HEK293T (cell line): Measurements from ENCODE around the gene CNST.

Experiments
- CTCF ChIA-PET: fragments of 350-600 bp; formaldehyde crosslinking; extraction: SDS; loops from one replicate; lab custom pipeline; 2021; ENCODE audit warnings: antibody characterized with exemption, inconsistent platforms; lab: Yijun Ruan, JAX
- POLR2A ChIA-PET: fragments of 350-600 bp; formaldehyde crosslinking; extraction: SDS; loops from one replicate; lab custom pipeline; 2020; ENCODE audit warnings: antibody characterized with exemption, inconsistent platforms; lab: Yijun Ruan, JAX
- DNase-seq: peaks from one replicate; pipeline ENCODE4 v3.0.0; 2012; ENCODE audit warnings: mixed read lengths; ENCODE audit errors: extremely low spot score
- ARNT ChIP-seq: fragments of 450-650 bp; IDR thresholded peaks from 2 replicates; pipeline ENCODE4 v1.6.1; 2017; ENCODE audit warnings: mild to moderate bottlenecking
- BHLHE40 ChIP-seq: fragments of 450-650 bp; IDR thresholded peaks from 2 replicates; pipeline ENCODE4 v1.6.1; 2016; ENCODE audit warnings: mild to moderate bottlenecking, moderate library complexity, borderline replicate concordance
- CTBP1 ChIP-seq: fragments of 450-650 bp; IDR thresholded peaks from 2 replicates; pipeline ENCODE4 v1.6.1; 2016; ENCODE audit warnings: borderline replicate concordance
- ELF4 ChIP-seq: fragments of 450-650 bp; IDR thresholded peaks from 2 replicates; pipeline ENCODE4 v1.6.1; 2017; ENCODE audit warnings: antibody characterized with exemption
- FOXA1 ChIP-seq: fragments of 450-650 bp; IDR thresholded peaks from 2 replicates; pipeline ENCODE4 v1.6.1; 2016; ENCODE audit warnings: mild to moderate bottlenecking
- FOXK2 ChIP-seq: fragments of 450-650 bp; IDR thresholded peaks from 2 replicates; pipeline ENCODE4 v1.6.1; 2016; ENCODE audit warnings: mild to moderate bottlenecking
- FOXM1 ChIP-seq: fragments of 450-650 bp; IDR thresholded peaks from 2 replicates; pipeline ENCODE4 v1.6.1; 2017; ENCODE audit warnings: mild to moderate bottlenecking, borderline replicate concordance
- HDGF ChIP-seq: fragments of 450-650 bp; IDR thresholded peaks from 2 replicates; pipeline ENCODE4 v1.6.1; 2017; ENCODE audit warnings: antibody characterized with exemption, borderline replicate concordance
- L3MBTL2 ChIP-seq: fragments of 450-650 bp; conservative IDR thresholded peaks from 2 replicates; pipeline ENCODE4 v1.6.1; 2016; ENCODE audit warnings: mild to moderate bottlenecking
- LEF1 ChIP-seq: fragments of 450-650 bp; IDR thresholded peaks from 2 replicates; pipeline ENCODE4 v1.6.1; 2017; ENCODE audit warnings: mild to moderate bottlenecking, borderline replicate concordance
- NFRKB ChIP-seq: fragments of 450-650 bp; IDR thresholded peaks from 2 replicates; pipeline ENCODE4 v1.6.1; 2016; ENCODE audit warnings: mild to moderate bottlenecking, moderate library complexity
- SP1 ChIP-seq: fragments of 450-650 bp; IDR thresholded peaks from 2 replicates; pipeline ENCODE4 v1.6.1; 2017
- SUZ12 ChIP-seq: fragments of 450-650 bp; IDR thresholded peaks from 2 replicates; pipeline ENCODE4 v1.6.1; 2016; ENCODE audit warnings: mild to moderate bottlenecking
- TARDBP ChIP-seq: fragments of 450-650 bp; IDR thresholded peaks from 2 replicates; pipeline ENCODE4 v1.6.1; 2016
- ZNF384 ChIP-seq: fragments of 450-650 bp; IDR thresholded peaks from 2 replicates; pipeline ENCODE4 v1.6.1; 2016
- TF ChIP-seq, protein P1 (sequence below): fragments of 450-650 bp; IDR thresholded peaks from 2 replicates; pipeline ENCODE4 v1.6.1; 2016

The CNST gene

DNA sequence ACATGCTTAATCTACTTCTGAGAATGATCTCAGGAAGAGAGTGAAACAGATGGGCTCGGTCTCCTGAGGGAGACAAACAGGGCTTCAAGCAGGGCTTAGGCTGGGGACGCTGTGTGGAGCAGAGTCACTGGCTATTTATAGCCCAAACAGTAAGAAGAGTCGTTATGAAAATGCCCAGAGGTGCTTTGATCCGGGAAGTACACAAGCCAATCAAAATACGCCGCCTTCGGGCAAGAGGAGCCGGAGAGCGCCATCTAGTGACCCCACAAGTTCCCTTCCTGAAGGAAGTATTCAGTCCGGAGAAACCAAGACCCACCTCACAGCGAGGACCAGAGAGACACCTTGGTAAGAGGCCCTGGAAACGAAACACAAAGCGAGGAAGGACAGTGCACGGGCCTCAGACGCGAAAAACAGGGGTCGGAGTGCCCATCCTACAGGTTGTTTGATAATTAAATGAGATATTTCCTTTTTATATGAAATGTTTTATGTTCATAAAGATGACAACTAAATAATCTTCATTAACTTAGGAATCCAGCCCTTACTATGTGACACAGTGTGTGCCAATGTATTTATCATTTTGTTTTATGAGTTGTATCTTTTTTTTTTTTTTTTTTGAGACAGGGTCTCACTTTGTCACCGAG, 133.0 kb downstream of the CNST start:
- peak; percentile 76 for DNase-seq
- TF ChIP-seq, protein P1, sequence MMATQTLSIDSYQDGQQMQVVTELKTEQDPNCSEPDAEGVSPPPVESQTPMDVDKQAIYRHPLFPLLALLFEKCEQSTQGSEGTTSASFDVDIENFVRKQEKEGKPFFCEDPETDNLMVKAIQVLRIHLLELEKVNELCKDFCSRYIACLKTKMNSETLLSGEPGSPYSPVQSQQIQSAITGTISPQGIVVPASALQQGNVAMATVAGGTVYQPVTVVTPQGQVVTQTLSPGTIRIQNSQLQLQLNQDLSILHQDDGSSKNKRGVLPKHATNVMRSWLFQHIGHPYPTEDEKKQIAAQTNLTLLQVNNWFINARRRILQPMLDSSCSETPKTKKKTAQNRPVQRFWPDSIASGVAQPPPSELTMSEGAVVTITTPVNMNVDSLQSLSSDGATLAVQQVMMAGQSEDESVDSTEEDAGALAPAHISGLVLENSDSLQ, result peak; percentile 73
- no peak for TF ChIP-seq NFRKB
- ChIA-PET CTCF (no interaction called here), POLR2A (no interaction called here)

DNA sequence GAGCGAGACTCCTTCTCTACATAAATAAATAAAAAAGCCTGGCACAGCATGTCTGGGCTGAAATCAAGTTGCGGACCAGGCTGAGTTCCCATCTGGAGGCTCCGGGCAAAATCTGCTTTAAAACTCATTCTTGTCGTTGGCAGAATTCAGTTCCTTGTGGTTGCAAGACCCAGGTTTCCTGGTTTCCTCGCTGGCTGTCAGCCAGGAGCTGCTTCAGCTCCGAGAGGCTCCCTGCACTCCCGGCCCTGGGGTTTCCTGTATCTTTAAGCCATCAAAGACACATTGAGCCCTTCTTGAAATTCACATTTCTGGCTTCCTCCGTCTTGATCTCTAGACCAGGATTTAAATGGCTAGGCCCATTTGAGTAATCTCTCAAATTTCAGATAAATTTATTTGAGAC, 137.3 kb downstream of the CNST start:
- ChIA-PET CTCF (no interaction called here), POLR2A (no interaction called here)
- TF ChIP-seq BHLHE40 (no peak), CTBP1 (no peak), FOXM1 (no peak), FOXK2 (no peak), LEF1 (no peak), ELF4 (no peak), FOXA1 (no peak), SUZ12 (no peak), NFRKB (no peak), HDGF (no peak), ZNF384 (no peak), SP1 (no peak)
- TF ChIP-seq, protein P1, result no peak
- DNase-seq, result no peak

DNA sequence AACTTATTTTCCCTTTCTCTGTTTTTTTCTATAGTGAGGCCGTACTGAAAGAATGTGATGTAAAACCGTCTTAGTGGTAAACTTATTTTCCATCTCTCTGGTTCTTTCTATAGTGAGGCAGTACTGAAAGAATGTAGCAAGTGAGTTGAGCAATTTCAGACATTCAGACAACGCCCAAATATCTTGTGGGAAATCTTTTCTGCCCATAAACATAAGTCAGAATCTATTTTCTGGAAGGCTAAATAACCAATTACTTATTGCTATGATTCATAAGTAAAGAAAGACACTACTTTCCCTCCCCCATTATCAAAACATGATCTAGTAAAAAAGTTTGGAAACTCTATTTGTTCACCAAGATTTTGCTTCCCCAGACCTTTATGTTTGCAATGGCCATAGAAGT, 139.1 kb downstream of the CNST start:
- CTCF ChIA-PET, result no interaction called here
- TF ChIP-seq CTBP1 (no peak), ZNF384 (no peak), FOXM1 (no peak), TARDBP (no peak), SUZ12 (no peak), SP1 (no peak), L3MBTL2 (no peak), FOXA1 (no peak), NFRKB (no peak), ELF4 (no peak), ARNT (no peak), LEF1 (no peak), HDGF (no peak), BHLHE40 (no peak), FOXK2 (no peak)
- TF ChIP-seq, protein P1, result no peak
- DNase-seq, result no peak
- POLR2A ChIA-PET, result no interaction called here

DNA sequence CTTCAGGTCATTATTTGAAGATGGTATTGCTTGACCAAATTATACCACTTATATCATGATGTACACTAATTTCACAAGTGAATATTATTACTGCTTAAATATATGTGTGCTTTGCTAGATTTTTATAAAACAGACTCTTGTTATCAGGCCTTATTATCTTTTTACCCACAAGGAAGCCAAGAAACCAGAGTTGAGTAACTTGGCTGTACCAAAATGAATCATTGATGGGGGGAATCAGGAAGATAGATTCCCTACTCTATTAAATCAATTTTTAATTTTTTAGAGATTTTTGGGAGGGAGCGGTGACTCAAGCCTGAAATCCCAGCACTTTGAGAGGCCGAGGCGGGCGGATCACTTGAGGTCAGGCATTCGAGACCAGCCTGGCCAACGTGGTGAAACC, 141.9 kb downstream of the CNST start:
- TF ChIP-seq CTBP1 (no peak), ELF4 (no peak)
- POLR2A ChIA-PET, result no interaction called here
- CTCF ChIA-PET, result no interaction called here
- DNase-seq, result no peak

DNA sequence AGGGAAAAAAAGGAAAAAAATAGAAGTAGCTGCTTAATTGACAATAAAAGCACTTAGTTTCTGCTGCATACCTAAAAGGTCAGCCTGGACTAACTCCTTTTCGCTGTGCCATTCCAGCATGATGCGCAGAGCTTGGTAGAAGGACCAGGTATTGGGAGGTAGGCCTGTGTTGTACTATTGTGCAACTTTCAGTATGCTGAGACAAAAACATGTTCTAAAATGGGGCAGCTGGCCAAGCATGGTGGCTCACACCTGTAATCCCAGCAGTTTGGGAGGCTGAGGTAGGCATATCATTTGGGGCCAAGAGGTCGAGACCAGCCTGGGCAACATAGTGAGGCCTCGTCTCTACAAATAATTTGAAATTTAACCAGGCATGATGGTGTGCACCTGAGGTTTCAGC, 142.9 kb downstream of the CNST start:
- no peak for DNase-seq
- TF ChIP-seq, protein P1, result no peak
- TF ChIP-seq NFRKB (no peak), LEF1 (no peak), FOXA1 (no peak), ZNF384 (no peak), CTBP1 (no peak), FOXM1 (no peak), TARDBP (no peak), ARNT (no peak), ELF4 (no peak), L3MBTL2 (no peak), SP1 (no peak), HDGF (no peak)
- ChIA-PET CTCF (no interaction called here), POLR2A (interaction anchor here (1.1 kb wide), 1 partner anchor 15 kb away, joined by 4 read pairs; the partner anchor contains the start of gene SCCPDH)

DNA sequence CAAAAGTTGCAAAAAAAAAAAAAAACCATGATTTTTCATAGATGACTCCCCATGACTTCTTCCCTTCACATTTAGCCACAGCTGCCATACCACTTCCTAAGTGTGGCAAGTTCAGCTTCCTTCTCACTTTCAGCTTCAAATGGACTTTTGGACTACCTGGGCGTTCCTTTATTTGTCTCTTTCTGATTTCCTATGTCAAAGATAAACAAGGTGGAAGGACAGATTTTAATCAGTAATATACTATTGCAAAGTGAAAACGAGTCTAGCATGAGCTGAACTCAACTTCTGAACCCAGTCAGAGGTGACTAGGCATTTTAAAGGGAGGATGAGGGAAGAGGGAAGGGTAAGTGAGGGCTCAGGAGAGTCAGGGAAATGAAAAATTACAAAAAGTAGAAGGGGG, 143.6 kb downstream of the CNST start:
- no peak for DNase-seq
- ChIA-PET CTCF (no interaction called here), POLR2A (no interaction called here)
- TF ChIP-seq L3MBTL2 (no peak), FOXA1 (no peak), FOXM1 (no peak), ARNT (no peak), ZNF384 (no peak), TARDBP (no peak), NFRKB (no peak), BHLHE40 (no peak), FOXK2 (no peak), ELF4 (no peak), CTBP1 (no peak), HDGF (no peak), SUZ12 (no peak), LEF1 (no peak), SP1 (no peak)
- TF ChIP-seq, protein P1, result no peak
